ENCODE measurements around the gene PCDHB16.
"Not testable (repeated sequence)": the region's sequence is repeated elsewhere in the genome, so short reads cannot be mapped to it uniquely, and the experiment has no call there.

The PCDHB16 gene

GRCh38 chr5:141208478-141208877 lies 26.3 kb downstream of the PCDHB16 start, which contains the start of gene PCDHB12:
Gene PCDHB12, plus strand, starts transcription at chr5:141208719. Its CDS starts 189 bp downstream, at chr5:141208908.
- Mint-ChIP-seq H3K4me3 (peak within 1 kb of the TSS in 2 of 3 experiments; percentile 13 to 41), H3K4me1 (no peaks in the 10 kb centered on the region), H3K36me3 (ENCODE audit: low read depth) (peaks cover 86% of the 10 kb centered on the region), H3K9me3 (peaks cover 73% of the 10 kb centered on the region), H3K27me3 (ENCODE audit: low read depth) (no peaks in the 10 kb centered on the region), H3K27ac (no peak within 1 kb of the TSS)
- no peak for TF ChIP-seq CTCF (IDR thresholded peaks at IDR 0.05; ENCODE audit: unreplicated experiment in 3 of 3)

- not testable (repeated sequence) for H3K4me1 Mint-ChIP-seq; H3K27ac Mint-ChIP-seq; H3K4me3 Mint-ChIP-seq; H3K27me3 Mint-ChIP-seq (ENCODE audit: low read depth)
- H3K9me3 Mint-ChIP-seq = peaks cover 78% of the 10 kb centered on the region
- peaks cover 86% of the 10 kb centered on the region for H3K36me3 Mint-ChIP-seq (ENCODE audit: low read depth)
Measured at GRCh38 chr5:141210281-141210680, 28.1 kb downstream of the PCDHB16 start.

GRCh38 chr5:141210849-141211248 lies 28.7 kb downstream of the PCDHB16 start:
- H3K4me3 Mint-ChIP-seq; H3K27ac Mint-ChIP-seq; H3K27me3 Mint-ChIP-seq (ENCODE audit: low read depth); H3K4me1 Mint-ChIP-seq: not testable (repeated sequence)
- peaks cover 82% of the 10 kb centered on the region for H3K36me3 Mint-ChIP-seq (ENCODE audit: low read depth)
- H3K9me3 Mint-ChIP-seq = peaks cover 75% of the 10 kb centered on the region

GRCh38 chr5:141213656-141214339 lies 31.6 kb downstream of the PCDHB16 start, which contains the start of gene PCDHB13:
Gene PCDHB13, plus strand, starts transcription at chr5:141213919. Its CDS starts 205 bp downstream, at chr5:141214124.
- Mint-ChIP-seq H3K27ac (peak within 1 kb of the TSS in 1 of 3 experiments; percentile 41), H3K9me3 (peaks cover 74% of the 10 kb centered on the region), H3K36me3 (ENCODE audit: low read depth) (peaks cover 74% of the 10 kb centered on the region), H3K4me3 (peak within 1 kb of the TSS; percentile 35 to 66 (median 61))
- H3K4me1 Mint-ChIP-seq; H3K27me3 Mint-ChIP-seq (ENCODE audit: low read depth): not testable (repeated sequence)

GRCh38 chr5:141214583-141214982 lies 32.4 kb downstream of the PCDHB16 start:
- not testable (repeated sequence) for H3K4me1 Mint-ChIP-seq; H3K27ac Mint-ChIP-seq; H3K4me3 Mint-ChIP-seq; H3K27me3 Mint-ChIP-seq (ENCODE audit: low read depth)
- Mint-ChIP-seq H3K9me3 (peaks cover 73% of the 10 kb centered on the region), H3K36me3 (ENCODE audit: low read depth) (peaks cover 74% of the 10 kb centered on the region)

- H3K4me3 Mint-ChIP-seq; H3K27ac Mint-ChIP-seq; H3K27me3 Mint-ChIP-seq (ENCODE audit: low read depth); H3K4me1 Mint-ChIP-seq: not testable (repeated sequence)
- peaks cover 76% of the 10 kb centered on the region for H3K36me3 Mint-ChIP-seq (ENCODE audit: low read depth)
- H3K9me3 Mint-ChIP-seq = peaks cover 76% of the 10 kb centered on the region
Measured at GRCh38 chr5:141215504-141215903, 33.3 kb downstream of the PCDHB16 start.

- not testable (repeated sequence) for H3K4me3 Mint-ChIP-seq; H3K27ac Mint-ChIP-seq; H3K27me3 Mint-ChIP-seq (ENCODE audit: low read depth); H3K4me1 Mint-ChIP-seq
- Mint-ChIP-seq H3K36me3 (ENCODE audit: low read depth) (peaks cover 77% of the 10 kb centered on the region), H3K9me3 (peaks cover 76% of the 10 kb centered on the region)
Measured at GRCh38 chr5:141216035-141216434, 33.8 kb downstream of the PCDHB16 start.

GRCh38 chr5:141223112-141223783 lies 41.1 kb downstream of the PCDHB16 start, which contains the start of gene PCDHB14:
Gene PCDHB14, plus strand, starts transcription at chr5:141223343. Its CDS starts 163 bp downstream, at chr5:141223506.
- H3K36me3 Mint-ChIP-seq (ENCODE audit: low read depth) = peaks cover 83% of the 10 kb centered on the region
- peak in 1 of 3 experiments; percentile 43 for TF ChIP-seq CTCF (IDR thresholded peaks at IDR 0.05; ENCODE audit: unreplicated experiment in 3 of 3)
- peaks cover 76% of the 10 kb centered on the region for H3K9me3 Mint-ChIP-seq
- H3K4me1 Mint-ChIP-seq = no peaks in the 10 kb centered on the region
- peak within 1 kb of the TSS; percentile 77 to 88 (median 85) for H3K4me3 Mint-ChIP-seq
- H3K27me3 Mint-ChIP-seq (ENCODE audit: low read depth) = no peaks in the 10 kb centered on the region
- peak within 1 kb of the TSS; percentile 67 to 83 (median 82) for H3K27ac Mint-ChIP-seq

GRCh38 chr5:141224844-141225243 lies 42.7 kb downstream of the PCDHB16 start:
- H3K4me3 Mint-ChIP-seq; H3K27me3 Mint-ChIP-seq (ENCODE audit: low read depth); H3K27ac Mint-ChIP-seq; H3K4me1 Mint-ChIP-seq: not testable (repeated sequence)
- Mint-ChIP-seq H3K9me3 (peaks cover 69% of the 10 kb centered on the region), H3K36me3 (ENCODE audit: low read depth) (peaks cover 74% of the 10 kb centered on the region)

GRCh38 chr5:141225421-141225820 lies 43.2 kb downstream of the PCDHB16 start:
- not testable (repeated sequence) for H3K4me3 Mint-ChIP-seq; H3K27me3 Mint-ChIP-seq (ENCODE audit: low read depth); H3K4me1 Mint-ChIP-seq; H3K27ac Mint-ChIP-seq
- peaks cover 68% of the 10 kb centered on the region for H3K36me3 Mint-ChIP-seq (ENCODE audit: low read depth)
- peaks cover 67% of the 10 kb centered on the region for H3K9me3 Mint-ChIP-seq
